ENCODE data around the gene NEMP1.
A peak's percentile ranks its signal among the peaks of the same experiment; 100 is the strongest.

The NEMP1 gene

GRCh38 chr12:57072661-57073060 is 5.9 kb downstream of the NEMP1 start:
- DNase-seq (ENCODE audit: low read depth in 1 of 2, low spot score in 1 of 2) = no peak
- Histone ChIP-seq H3K27ac (replicated peaks) (no peak overlapping the region), H3K4me3 (replicated peaks; ENCODE audit: insufficient read depth, low read length) (no peak overlapping the region), H3K27me3 (ENCODE audit: insufficient read depth, poor library complexity, severe bottlenecking) (no peaks in the 10 kb centered on the region)
- no peak for TF ChIP-seq POLR2AphosphoS5 (IDR thresholded peaks at IDR 0.05; ENCODE audit: low read depth)
- no peak for TF ChIP-seq SPI1 (IDR thresholded peaks at IDR 0.05; ENCODE audit: borderline replicate concordance, low read depth)
- no peak for TF ChIP-seq CTCF (IDR thresholded peaks at IDR 0.05; ENCODE audit: insufficient read depth, low read length)
- TF ChIP-seq REST (IDR thresholded peaks at IDR 0.05; ENCODE audit: insufficient replicate concordance, low read depth) = no peak
- TF ChIP-seq GABPA (IDR thresholded peaks at IDR 0.05; ENCODE audit: low read depth) = no peak

GRCh38 chr12:57069523-57069922 is 9.1 kb downstream of the NEMP1 start:
- H3K27ac ChIP-seq (replicated peaks) = peak overlapping the region; percentile 58
- DNase-seq (ENCODE audit: low read depth in 1 of 2, low spot score in 1 of 2) = peak; percentile 95
- no peak overlapping the region for H3K4me3 ChIP-seq (replicated peaks; ENCODE audit: insufficient read depth, low read length)
- no peak for TF ChIP-seq POLR2AphosphoS5 (IDR thresholded peaks at IDR 0.05; ENCODE audit: low read depth)
- TF ChIP-seq SPI1 (IDR thresholded peaks at IDR 0.05; ENCODE audit: borderline replicate concordance, low read depth) = peak; percentile 43; the same call in 1 of the 2 replicates
- no peak for TF ChIP-seq GABPA (IDR thresholded peaks at IDR 0.05; ENCODE audit: low read depth)
- no peak for TF ChIP-seq REST (IDR thresholded peaks at IDR 0.05; ENCODE audit: insufficient replicate concordance, low read depth)
- peak; percentile 87 for TF ChIP-seq CTCF (IDR thresholded peaks at IDR 0.05; ENCODE audit: insufficient read depth, low read length)
- no peaks in the 10 kb centered on the region for H3K27me3 ChIP-seq (ENCODE audit: insufficient read depth, poor library complexity, severe bottlenecking)

- Histone ChIP-seq H3K27ac (replicated peaks) (no peak overlapping the region), H3K27me3 (ENCODE audit: insufficient read depth, poor library complexity, severe bottlenecking) (no peaks in the 10 kb centered on the region)
These were observed 12.3 kb downstream of the NEMP1 start for GRCh38 chr12:57066245-57066644.

More at GRCh38 chr12:57066245-57066644, 12.3 kb downstream of the NEMP1 start:
- no peak for DNase-seq (ENCODE audit: low read depth in 1 of 2, low spot score in 1 of 2)
- no peak for TF ChIP-seq CTCF (IDR thresholded peaks at IDR 0.05; ENCODE audit: insufficient read depth, low read length)
- no peak for TF ChIP-seq REST (IDR thresholded peaks at IDR 0.05; ENCODE audit: insufficient replicate concordance, low read depth)
- no peak for TF ChIP-seq POLR2AphosphoS5 (IDR thresholded peaks at IDR 0.05; ENCODE audit: low read depth)
- TF ChIP-seq SPI1 (IDR thresholded peaks at IDR 0.05; ENCODE audit: borderline replicate concordance, low read depth) = no peak
- TF ChIP-seq GABPA (IDR thresholded peaks at IDR 0.05; ENCODE audit: low read depth) = no peak
- no peak overlapping the region for H3K4me3 ChIP-seq (replicated peaks; ENCODE audit: insufficient read depth, low read length)

Data from HL-60 (cell line).